Measurements from ENCODE around the gene AMPD2. TPM values are rescaled to one million over a fixed set of nuclear protein-coding genes. Genes with fewer than 3 reads are reported as not detected.

Gene AMPD2
- total RNA-seq, 1 experiment from 2014 or later: 69.9 TPM

DNA sequence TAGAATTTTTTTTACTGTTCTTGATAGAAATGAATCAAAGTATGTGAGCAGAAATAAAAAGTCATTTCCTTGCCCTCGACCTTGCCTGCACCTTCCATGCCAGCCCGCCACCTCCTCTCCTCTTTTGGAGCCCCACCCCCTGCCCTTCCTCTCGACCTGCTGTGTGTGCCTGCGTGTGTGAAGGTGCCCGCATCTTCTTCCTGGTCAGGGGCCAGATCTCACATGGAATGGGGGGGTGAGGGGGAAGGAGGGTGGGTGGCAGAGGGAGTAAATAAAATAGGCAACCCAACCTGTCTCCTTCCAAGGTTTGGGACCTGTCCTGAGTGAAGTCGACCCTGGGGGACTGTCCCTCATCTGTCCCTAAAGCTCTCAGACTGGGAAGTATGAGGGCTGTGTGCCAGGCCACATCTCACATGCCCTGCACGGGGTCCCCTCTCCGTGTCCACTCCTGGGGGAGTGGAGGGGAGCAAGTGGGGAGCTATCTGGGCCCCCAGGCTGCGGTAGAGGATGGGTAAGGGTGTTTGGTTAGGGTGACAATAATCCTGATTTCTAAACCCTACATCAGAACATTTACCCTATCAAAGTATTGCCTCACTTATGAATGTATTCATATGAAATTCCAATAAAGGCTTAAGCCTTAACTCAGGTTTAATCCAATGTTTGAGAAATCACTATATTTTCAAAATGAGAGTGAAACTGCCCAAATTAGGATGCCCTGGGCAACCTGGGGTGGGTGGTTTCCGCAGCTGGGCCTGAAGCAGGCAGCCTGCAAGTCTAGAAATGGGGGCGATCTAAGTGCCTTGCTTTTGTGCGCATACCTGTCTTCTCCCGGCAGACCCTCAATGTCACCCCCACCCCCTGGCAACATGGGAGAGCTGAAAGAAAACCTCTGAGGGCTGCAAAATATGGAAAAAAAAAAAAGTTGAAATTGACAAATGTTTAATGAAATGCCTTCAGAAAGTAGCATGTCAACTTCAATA, 15.4 kb downstream of the AMPD2 start (continued):
- TF ChIP-seq EZH2phosphoT487 (IDR thresholded peaks at IDR 0.05; ENCODE audit: borderline replicate concordance) (no peak), EZH2 (IDR thresholded peaks at IDR 0.05) (no peak), SP1 (IDR thresholded peaks at IDR 0.05; ENCODE audit: low read depth) (no peak), CBX3 (IDR thresholded peaks at IDR 0.05; ENCODE audit: low read depth) (no peak), ELF1 (IDR thresholded peaks at IDR 0.05; ENCODE audit: borderline replicate concordance, low read depth) (no peak), SRF (IDR thresholded peaks at IDR 0.05; ENCODE audit: low read depth) (no peak), TCF7L2 (IDR thresholded peaks at IDR 0.05; ENCODE audit: borderline replicate concordance, extremely low read depth, insufficient read depth, insufficient read length) (no peak)

DNA sequence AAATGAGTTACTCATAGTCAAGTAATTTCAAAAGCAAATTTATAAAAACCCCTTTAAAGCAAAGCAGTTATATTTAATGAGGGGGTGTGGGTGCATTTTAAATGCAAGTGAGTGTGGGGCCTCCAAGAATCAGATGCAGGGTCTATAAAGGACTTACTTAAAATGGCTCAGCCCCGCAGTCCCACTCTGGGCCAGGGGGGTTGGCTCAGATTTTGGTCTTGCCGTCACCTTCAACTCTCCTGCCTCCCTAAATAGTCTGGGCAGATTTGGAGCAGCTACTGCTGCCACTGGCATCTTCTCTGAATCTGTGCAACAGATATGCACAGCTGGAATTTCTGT, 16.2 kb downstream of the AMPD2 start:
- RAD21 ChIA-PET (ENCODE audit: low non-redundant PET in 1 of 2, low total read pairs in 2 of 2, uncharacterized antibody in 2 of 2, unreplicated experiment in 2 of 2): no interaction called here
- POLR2A ChIA-PET: interaction anchor here (1.6 to 2.6 kb wide), 2 partner anchors 15 to 87 kb away, joined by 4 to 11 read pairs; partner anchors contain the start of gene GNAI3
- no peak for TF ChIP-seq EGR1 (IDR thresholded peaks at IDR 0.05; ENCODE audit: low read depth)
- TF ChIP-seq POLR2AphosphoS5 (IDR thresholded peaks at IDR 0.05; ENCODE audit: low read depth, low read length): no peak
- TF ChIP-seq EZH2 (IDR thresholded peaks at IDR 0.05): no peak
- no peak for TF ChIP-seq JUND (IDR thresholded peaks at IDR 0.05)
- TF ChIP-seq, protein P1, sequence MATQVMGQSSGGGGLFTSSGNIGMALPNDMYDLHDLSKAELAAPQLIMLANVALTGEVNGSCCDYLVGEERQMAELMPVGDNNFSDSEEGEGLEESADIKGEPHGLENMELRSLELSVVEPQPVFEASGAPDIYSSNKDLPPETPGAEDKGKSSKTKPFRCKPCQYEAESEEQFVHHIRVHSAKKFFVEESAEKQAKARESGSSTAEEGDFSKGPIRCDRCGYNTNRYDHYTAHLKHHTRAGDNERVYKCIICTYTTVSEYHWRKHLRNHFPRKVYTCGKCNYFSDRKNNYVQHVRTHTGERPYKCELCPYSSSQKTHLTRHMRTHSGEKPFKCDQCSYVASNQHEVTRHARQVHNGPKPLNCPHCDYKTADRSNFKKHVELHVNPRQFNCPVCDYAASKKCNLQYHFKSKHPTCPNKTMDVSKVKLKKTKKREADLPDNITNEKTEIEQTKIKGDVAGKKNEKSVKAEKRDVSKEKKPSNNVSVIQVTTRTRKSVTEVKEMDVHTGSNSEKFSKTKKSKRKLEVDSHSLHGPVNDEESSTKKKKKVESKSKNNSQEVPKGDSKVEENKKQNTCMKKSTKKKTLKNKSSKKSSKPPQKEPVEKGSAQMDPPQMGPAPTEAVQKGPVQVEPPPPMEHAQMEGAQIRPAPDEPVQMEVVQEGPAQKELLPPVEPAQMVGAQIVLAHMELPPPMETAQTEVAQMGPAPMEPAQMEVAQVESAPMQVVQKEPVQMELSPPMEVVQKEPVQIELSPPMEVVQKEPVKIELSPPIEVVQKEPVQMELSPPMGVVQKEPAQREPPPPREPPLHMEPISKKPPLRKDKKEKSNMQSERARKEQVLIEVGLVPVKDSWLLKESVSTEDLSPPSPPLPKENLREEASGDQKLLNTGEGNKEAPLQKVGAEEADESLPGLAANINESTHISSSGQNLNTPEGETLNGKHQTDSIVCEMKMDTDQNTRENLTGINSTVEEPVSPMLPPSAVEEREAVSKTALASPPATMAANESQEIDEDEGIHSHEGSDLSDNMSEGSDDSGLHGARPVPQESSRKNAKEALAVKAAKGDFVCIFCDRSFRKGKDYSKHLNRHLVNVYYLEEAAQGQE (IDR thresholded peaks at IDR 0.05; ENCODE audit: low read depth): no peak
- TF ChIP-seq TCF7L2 (IDR thresholded peaks at IDR 0.05; ENCODE audit: borderline replicate concordance, extremely low read depth, insufficient read depth, insufficient read length): no peak
- TF ChIP-seq FOSL1 (IDR thresholded peaks at IDR 0.05; ENCODE audit: low read depth): no peak
- TF ChIP-seq POLR2A (IDR thresholded peaks at IDR 0.05; ENCODE audit: borderline replicate concordance, extremely low read depth, insufficient read depth, insufficient read length): no peak
- no peak for TF ChIP-seq RAD21 (IDR thresholded peaks at IDR 0.05; ENCODE audit: low read depth)
- no peak for TF ChIP-seq CEBPB (IDR thresholded peaks at IDR 0.05; ENCODE audit: low read depth)
- no peak for TF ChIP-seq CBX3 (IDR thresholded peaks at IDR 0.05; ENCODE audit: low read depth)
- TF ChIP-seq SRF (IDR thresholded peaks at IDR 0.05; ENCODE audit: low read depth): no peak
- TF ChIP-seq ZNF274 (IDR thresholded peaks at IDR 0.05; ENCODE audit: low read depth, low read length): no peak
- TF ChIP-seq, protein P2, sequence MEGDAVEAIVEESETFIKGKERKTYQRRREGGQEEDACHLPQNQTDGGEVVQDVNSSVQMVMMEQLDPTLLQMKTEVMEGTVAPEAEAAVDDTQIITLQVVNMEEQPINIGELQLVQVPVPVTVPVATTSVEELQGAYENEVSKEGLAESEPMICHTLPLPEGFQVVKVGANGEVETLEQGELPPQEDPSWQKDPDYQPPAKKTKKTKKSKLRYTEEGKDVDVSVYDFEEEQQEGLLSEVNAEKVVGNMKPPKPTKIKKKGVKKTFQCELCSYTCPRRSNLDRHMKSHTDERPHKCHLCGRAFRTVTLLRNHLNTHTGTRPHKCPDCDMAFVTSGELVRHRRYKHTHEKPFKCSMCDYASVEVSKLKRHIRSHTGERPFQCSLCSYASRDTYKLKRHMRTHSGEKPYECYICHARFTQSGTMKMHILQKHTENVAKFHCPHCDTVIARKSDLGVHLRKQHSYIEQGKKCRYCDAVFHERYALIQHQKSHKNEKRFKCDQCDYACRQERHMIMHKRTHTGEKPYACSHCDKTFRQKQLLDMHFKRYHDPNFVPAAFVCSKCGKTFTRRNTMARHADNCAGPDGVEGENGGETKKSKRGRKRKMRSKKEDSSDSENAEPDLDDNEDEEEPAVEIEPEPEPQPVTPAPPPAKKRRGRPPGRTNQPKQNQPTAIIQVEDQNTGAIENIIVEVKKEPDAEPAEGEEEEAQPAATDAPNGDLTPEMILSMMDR (IDR thresholded peaks at IDR 0.05 in 2 of 3, conservative IDR thresholded peaks at IDR 0.05 in 1 of 3; ENCODE audit: borderline replicate concordance in 1 of 3, insufficient read depth in 1 of 3, low read depth in 2 of 3, low read length in 2 of 3): no peak
- TF ChIP-seq ZFX (IDR thresholded peaks at IDR 0.05): no peak
- no peak for TF ChIP-seq ELF1 (IDR thresholded peaks at IDR 0.05; ENCODE audit: borderline replicate concordance, low read depth)
- no peak for TF ChIP-seq YY1 (IDR thresholded peaks at IDR 0.05; ENCODE audit: extremely low read depth, insufficient replicate concordance, low read depth, low read length)
- intact Hi-C loops (cut with micrococcal nuclease): no loop called here
- CTCF ChIA-PET: interaction anchor here (1.3 kb wide), 1 partner anchor 14 kb away, joined by 5 read pairs; no protein-coding TSS in a partner anchor
- Histone ChIP-seq H3K27ac (ENCODE audit: low read depth, low read length) (no peak overlapping the region), H3K9me3 (ENCODE audit: control insufficient read depth in 1 of 2, insufficient read depth in 1 of 2, low read depth in 1 of 2, low read length in 2 of 2) (no peaks in the 10 kb centered on the region), H3K9me2 (ENCODE audit: insufficient read depth) (no peaks in the 10 kb centered on the region), H3K4me1 (ENCODE audit: control insufficient read depth in 1 of 2, insufficient read depth in 2 of 2, low read length in 2 of 2) (peaks cover 12 to 19% of the 10 kb centered on the region in 2 experiments), H4K20me1 (ENCODE audit: insufficient read depth) (no peaks in the 10 kb centered on the region), H3K9ac (ENCODE audit: low read length) (no peak overlapping the region), H3K27me3 (ENCODE audit: insufficient read depth, low read length) (no peaks in the 10 kb centered on the region), H3K79me2 (ENCODE audit: insufficient read depth, low read length) (no peaks in the 10 kb centered on the region), H3K36me3 (ENCODE audit: control insufficient read depth in 1 of 2, insufficient read depth in 2 of 2, low read length in 2 of 2) (peaks cover 3 to 4% of the 10 kb centered on the region in 2 experiments; a peak in 1 of 4 replicates), H3K4me2 (ENCODE audit: low read length) (peak overlapping the region; percentile 47), H2AFZ (ENCODE audit: low read depth, low read length, poor library complexity, severe bottlenecking) (no peak overlapping the region), H3K4me3 (replicated peaks in 1 of 2; ENCODE audit: low read depth in 1 of 2, low read length in 2 of 2) (no peak overlapping the region)
- BruUV-seq (replicated peaks): no TSS peak
- ATAC-seq (no peak), DNase-seq (ENCODE audit: low read depth, low spot score) (no peak)
